ENCODE results near the gene CTNNA3.

CTNNA3 gene

GRCh38 chr10:67664942-67665341, 31.1 kb downstream of the CTNNA3 start:
- no peak for DNase-seq (ENCODE audit: low read depth)
- no peak for TF ChIP-seq CTCF (conservative IDR thresholded peaks at IDR 0.05; ENCODE audit: low read depth, low read length)
- no peak overlapping the region for H3K4me3 ChIP-seq (ENCODE audit: low read length)

- no peak overlapping the region for H3K4me3 ChIP-seq (ENCODE audit: low read length)
- TF ChIP-seq CTCF (conservative IDR thresholded peaks at IDR 0.05; ENCODE audit: low read depth, low read length), result no peak
- no peak for DNase-seq (ENCODE audit: low read depth)
These were observed 32.4 kb downstream of the CTNNA3 start for GRCh38 chr10:67663449-67664087.

GRCh38 chr10:67662415-67662814, 33.6 kb downstream of the CTNNA3 start:
- no peak for TF ChIP-seq CTCF (conservative IDR thresholded peaks at IDR 0.05; ENCODE audit: low read depth, low read length)
- no peak for DNase-seq (ENCODE audit: low read depth)
- no peak overlapping the region for H3K4me3 ChIP-seq (ENCODE audit: low read length)

DNA sequence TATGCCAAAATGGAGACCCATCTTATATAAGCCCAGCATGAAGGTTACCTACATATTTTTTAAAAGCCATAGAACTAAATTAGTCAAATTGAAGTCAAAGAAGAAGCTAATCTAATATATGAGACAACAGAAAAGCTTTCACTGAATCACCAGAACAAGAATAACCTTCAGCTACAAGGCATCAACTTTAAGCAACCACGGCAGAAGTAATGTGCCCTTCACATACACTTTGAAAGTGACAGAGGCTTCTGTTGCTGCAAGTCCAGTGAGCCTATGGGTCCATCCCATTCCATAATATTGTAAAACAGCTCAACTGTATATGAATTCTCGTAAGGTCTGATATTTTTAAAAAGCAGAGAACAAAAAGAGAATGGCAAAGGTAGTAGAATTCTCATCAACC, 36.5 kb downstream of the CTNNA3 start:
- TF ChIP-seq CTCF (conservative IDR thresholded peaks at IDR 0.05; ENCODE audit: low read depth, low read length), result no peak
- no peak for DNase-seq (ENCODE audit: low read depth)

GRCh38 chr10:67657775-67658174, 38.2 kb downstream of the CTNNA3 start:
- no peak overlapping the region for H3K4me3 ChIP-seq (ENCODE audit: low read length)
- peak; percentile 13 for TF ChIP-seq CTCF (conservative IDR thresholded peaks at IDR 0.05; ENCODE audit: low read depth, low read length)

More for the DNA sequence above, 36.5 kb downstream of the CTNNA3 start:
- no peak overlapping the region for H3K4me3 ChIP-seq (ENCODE audit: low read length)

DNA sequence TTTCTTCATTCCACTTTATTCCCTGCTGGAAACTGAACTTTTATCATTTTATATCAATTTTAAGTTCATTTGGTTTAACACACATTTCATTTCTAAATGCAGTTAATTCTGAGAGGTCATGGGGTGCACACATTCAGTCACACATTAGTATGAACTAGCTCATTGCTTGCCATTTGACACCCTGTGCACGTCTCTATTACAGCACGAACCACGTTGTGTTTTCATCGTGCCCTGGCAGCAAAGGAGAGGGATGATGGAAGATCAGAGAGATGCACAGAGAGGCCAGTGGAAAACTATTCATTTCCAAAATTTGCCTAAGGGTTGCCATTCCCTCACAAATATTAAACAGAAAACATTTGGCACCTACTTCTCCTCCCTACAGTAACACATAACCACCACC, 45.4 kb downstream of the CTNNA3 start:
- DNase-seq (ENCODE audit: low read depth), result no peak
- H3K4me3 ChIP-seq (ENCODE audit: low read length), result no peak overlapping the region
- no peak for TF ChIP-seq CTCF (conservative IDR thresholded peaks at IDR 0.05; ENCODE audit: low read depth, low read length)

More at GRCh38 chr10:67657775-67658174, 38.2 kb downstream of the CTNNA3 start:
- no peak for DNase-seq (ENCODE audit: low read depth)

DNA sequence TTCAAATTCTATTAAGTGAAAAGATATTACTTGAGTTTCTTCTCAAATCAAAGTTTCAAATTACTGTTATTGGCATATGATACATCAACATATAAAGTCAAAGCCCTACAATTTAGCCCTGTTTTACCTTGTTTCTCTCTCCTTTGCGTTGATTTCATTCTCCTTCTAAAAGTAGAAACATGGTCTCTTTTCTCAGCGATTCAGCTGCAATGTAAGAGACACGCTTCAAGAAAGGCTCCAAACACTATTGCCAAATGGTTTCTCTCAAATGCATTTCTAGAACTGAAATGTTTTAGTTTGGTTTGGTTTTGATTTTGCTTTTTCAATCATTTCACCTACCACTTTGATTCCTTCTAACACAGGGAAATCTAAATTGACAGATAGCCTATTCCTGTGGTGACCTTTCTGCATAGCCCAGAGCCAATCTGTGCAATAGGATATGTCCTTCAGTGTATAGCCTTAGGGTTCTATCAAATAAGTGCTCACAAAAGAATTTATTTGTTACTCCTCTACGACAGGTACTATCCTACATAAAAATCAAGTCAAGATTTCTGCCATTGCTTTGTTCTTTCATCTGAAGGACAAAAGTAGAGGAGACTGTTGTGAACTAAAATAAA, 47.3 kb downstream of the CTNNA3 start:
- H3K4me3 ChIP-seq (ENCODE audit: low read length), result no peak overlapping the region
- no peak for DNase-seq (ENCODE audit: low read depth)
- no peak for TF ChIP-seq CTCF (conservative IDR thresholded peaks at IDR 0.05; ENCODE audit: low read depth, low read length)

Data from retinal pigment epithelial cell (primary cell).